LNCaP clone FGC (cell line): Measurements from ENCODE around the gene ABL2.

ENCODE experiments used
- DNase-seq: peaks from one replicate; pipeline ENCODE4 v3.0.0-alpha.2; 2011; ENCODE audit warnings: low read depth
- H3K4me3 ChIP-seq: 2 replicates; pipeline ENCODE4 v1.5.1; 2011; ENCODE audit warnings: mild to moderate bottlenecking, low read depth, low read length, control low read depth
- CTCF ChIP-seq: IDR thresholded peaks from 2 replicates; pipeline ENCODE4 v1.5.1; 2012; ENCODE audit warnings: mild to moderate bottlenecking; ENCODE audit not compliant: control insufficient read depth, insufficient read depth; ENCODE audit errors: extremely low read depth

ABL2 gene

GRCh38 chr1:179156708-179157107 lies 72.8 kb downstream of the ABL2 start:
- DNase-seq = no peak
- H3K4me3 ChIP-seq = no peak overlapping the region
- TF ChIP-seq CTCF = no peak

- peak; percentile 53 for DNase-seq
- no peak for TF ChIP-seq CTCF
- H3K4me3 ChIP-seq = no peak overlapping the region
These were observed 73.5 kb downstream of the ABL2 start for GRCh38 chr1:179156026-179156425.

- no peak for TF ChIP-seq CTCF
- H3K4me3 ChIP-seq = no peak overlapping the region
- DNase-seq = no peak
These were observed 73.9 kb downstream of the ABL2 start for GRCh38 chr1:179155615-179156014.

- H3K4me3 ChIP-seq = no peak overlapping the region
- no peak for DNase-seq
- TF ChIP-seq CTCF = no peak
These were observed 75.0 kb downstream of the ABL2 start for GRCh38 chr1:179154437-179154836.

GRCh38 chr1:179153217-179153616 lies 76.3 kb downstream of the ABL2 start:
- H3K4me3 ChIP-seq = no peak overlapping the region
- no peak for TF ChIP-seq CTCF
- no peak for DNase-seq

- DNase-seq = no peak
These were observed 77.4 kb downstream of the ABL2 start for GRCh38 chr1:179151908-179152682.

More at GRCh38 chr1:179151908-179152682, 77.4 kb downstream of the ABL2 start:
- no peak overlapping the region for H3K4me3 ChIP-seq
- no peak for TF ChIP-seq CTCF
